Right cardiac atrium (tissue), 5 donors: ENCODE results near the gene RAB1A. TPM values are rescaled to one million over a fixed set of nuclear protein-coding genes. Genes with fewer than 3 reads are reported as not detected.

Source experiments
- ATAC-seq, 2 donors: fragments of 200-7000 bp; cut with Tn5 transposase; one replicate each; pipeline versions ENCODE4 v1.8.0 to v1.9.1; 2020; ENCODE audit warnings: moderate library complexity in 2 of 2, mild to moderate bottlenecking in 1 of 2
- DNase-seq, 3 donors: peaks; one replicate each; pipeline ENCODE4 v3.0.0-alpha.2; 2020
- H3K27ac ChIP-seq: one replicate; pipeline ENCODE4 v1.5.1; 2013; ENCODE audit warnings: mild to moderate bottlenecking, low read length, control low read depth, moderate library complexity
- H3K27me3 ChIP-seq: one replicate; pipeline ENCODE4 v1.6.1; 2013; ENCODE audit not compliant: control insufficient read depth, insufficient read depth
- H3K4me1 ChIP-seq: one replicate; pipeline ENCODE4 v1.6.1; 2013; ENCODE audit warnings: low read length; ENCODE audit not compliant: control insufficient read depth, insufficient read depth
- H3K4me3 ChIP-seq: one replicate; pipeline ENCODE4 v1.5.1; 2013; ENCODE audit warnings: low read length, control low read depth
- H3K9me3 ChIP-seq: one replicate; pipeline ENCODE4 v1.6.1; 2013; ENCODE audit warnings: low read length; ENCODE audit not compliant: control insufficient read depth
- WGBS: extraction: QIAGEN DNeasy Blood & Tissue Kit; methylation state at CpG from one replicate; pipeline ENCODE4 v1.1.7; 2013; 5-methylcytosine and 5-hydroxymethylcytosine counted together
- intact Hi-C, 4 donors: fragments of 100-400 bp; cut with DNase I; formaldehyde crosslinking; loops; one replicate each; pipeline versions ENCODE4 v1.11.0 to v1.14.0; 2022 to 2023
- polyA plus RNA-seq: library from polyadenylated mRNA; stranded (reverse); fragments of 200-250 nt; gene quantifications from one replicate; pipeline ENCODE4 v1.2.3, GENCODE V29; 2013
- total RNA-seq, 4 donors: library from RNA; stranded (reverse); fragmentation: NEBNext Ultra II Directional; extraction: Animal tissue kit (Norgen Biotek cat#: 25700); gene quantifications; one replicate each; pipeline ENCODE4 v1.2.1, GENCODE V29; 2021
- donor health status: healthy with polysubstance abuse.
- donor health status: DM: no; HTN: yes; CAD: no.
- donor health status: DM: no; HTN: no; CAD: no.
- donor health status: DM: no; HTN: yes; CAD: no; lungs with severe emphysema.
- donor health status: DM: yes; HTN: yes; CAD: no.

RAB1A gene
- total and polyA plus RNA-seq, 5 donors: 118 to 157 (median 137) TPM

- peaks cover 29% of the 10 kb centered on the region for H3K4me1 ChIP-seq
- no peak overlapping the region for H3K4me3 ChIP-seq
- intact Hi-C loops: loop anchor here in 2 of 4 donors (5.0 to 10.0 kb wide), 2 partner anchors 53 to 116 kb away; no protein-coding TSS in a partner anchor
- H3K27ac ChIP-seq: no peak overlapping the region
- H3K9me3 ChIP-seq: no peaks in the 10 kb centered on the region
- DNase-seq (peak in 1 of 3 donors; percentile 62), ATAC-seq (peak in 1 of 2 donors; percentile 2)
- no peaks in the 10 kb centered on the region for H3K27me3 ChIP-seq
- 68% methylated on average over 14 of the region's 14 CpGs for WGBS
Observed at GRCh38 chr2:65071499-65072180, 58.3 kb downstream of the RAB1A start.

- no peaks in the 10 kb centered on the region for H3K9me3 ChIP-seq
- peak in 1 of 3 donors; percentile 6 for DNase-seq
- WGBS: 81% methylated on average over 6 of the region's 6 CpGs
- H3K27me3 ChIP-seq: no peaks in the 10 kb centered on the region
- intact Hi-C loops: loop anchor here in 2 of 4 donors (5.0 to 10.0 kb wide), 2 partner anchors 54 to 116 kb away; no protein-coding TSS in a partner anchor
- peaks cover 26% of the 10 kb centered on the region for H3K4me1 ChIP-seq
- H3K27ac ChIP-seq: no peak overlapping the region
- ATAC-seq: no peak
- no peak overlapping the region for H3K4me3 ChIP-seq
Observed at GRCh38 chr2:65070856-65071255, 59.0 kb downstream of the RAB1A start.

GRCh38 chr2:65070172-65070830 lies 59.6 kb downstream of the RAB1A start:
- 53% methylated on average over 8 of the region's 8 CpGs for WGBS
- Histone ChIP-seq H3K9me3 (no peaks in the 10 kb centered on the region), H3K27me3 (no peaks in the 10 kb centered on the region), H3K27ac (peak overlapping the region; percentile 47), H3K4me1 (peaks cover 26% of the 10 kb centered on the region), H3K4me3 (no peak overlapping the region)
- intact Hi-C loops: loop anchor here in 2 of 4 donors (5.0 to 10.0 kb wide), 2 partner anchors 54 to 117 kb away; no protein-coding TSS in a partner anchor
- DNase-seq (peak in 1 of 3 donors; percentile 54), ATAC-seq (peak; percentile 38 to 66)

- no peaks in the 10 kb centered on the region for H3K9me3 ChIP-seq
- intact Hi-C loops: loop anchor here in 2 of 4 donors (5.0 to 10.0 kb wide), 2 partner anchors 95 to 103 kb away; no protein-coding TSS in a partner anchor
- H3K4me3 ChIP-seq: no peak overlapping the region
- no peak overlapping the region for H3K27ac ChIP-seq
- 86% methylated on average over 6 of the region's 6 CpGs for WGBS
- DNase-seq (peak in 1 of 3 donors; percentile 20), ATAC-seq (no peak)
- peaks cover 29% of the 10 kb centered on the region for H3K4me1 ChIP-seq
- no peaks in the 10 kb centered on the region for H3K27me3 ChIP-seq
Observed at GRCh38 chr2:65069439-65069824, 60.5 kb downstream of the RAB1A start.

GRCh38 chr2:65067806-65068553 lies 61.9 kb downstream of the RAB1A start:
- Histone ChIP-seq H3K4me3 (no peak overlapping the region), H3K27ac (no peak overlapping the region), H3K9me3 (no peaks in the 10 kb centered on the region), H3K27me3 (no peaks in the 10 kb centered on the region), H3K4me1 (peaks cover 35% of the 10 kb centered on the region)
- DNase-seq (peak in 1 of 3 donors; percentile 43), ATAC-seq (no peak)
- intact Hi-C loops: loop anchor here in 2 of 4 donors (5.0 to 10.0 kb wide), 2 partner anchors 97 to 104 kb away; no protein-coding TSS in a partner anchor
- 79% methylated on average over 14 of the region's 14 CpGs for WGBS

GRCh38 chr2:65064728-65065552 lies 65.0 kb downstream of the RAB1A start:
- DNase-seq (peak; percentile 85 to 89 (median 85)), ATAC-seq (peak; percentile 82 to 87)
- no peaks in the 10 kb centered on the region for H3K9me3 ChIP-seq
- no peak overlapping the region for H3K4me3 ChIP-seq
- no peaks in the 10 kb centered on the region for H3K27me3 ChIP-seq
- peaks cover 35% of the 10 kb centered on the region for H3K4me1 ChIP-seq
- intact Hi-C loops: loop anchor here in 2 of 4 donors (5.0 to 10.0 kb wide), 2 partner anchors 100 to 107 kb away; no protein-coding TSS in a partner anchor
- WGBS: 30% methylated on average over 14 of the region's 14 CpGs
- H3K27ac ChIP-seq: peak overlapping the region; percentile 78

GRCh38 chr2:65062843-65063825 lies 66.8 kb downstream of the RAB1A start:
- intact Hi-C loops: loop anchor here in 1 of 4 donors (10.0 kb wide), 1 partner anchor 102 kb away; no protein-coding TSS in a partner anchor
- no peaks in the 10 kb centered on the region for H3K27me3 ChIP-seq
- no peak for ATAC-seq
- no peaks in the 10 kb centered on the region for H3K9me3 ChIP-seq
- H3K4me1 ChIP-seq: peaks cover 28% of the 10 kb centered on the region
- H3K4me3 ChIP-seq: no peak overlapping the region
- no peak for DNase-seq
- H3K27ac ChIP-seq: no peak overlapping the region
- 43% methylated on average over 13 of the region's 13 CpGs for WGBS

- Histone ChIP-seq H3K27me3 (no peaks in the 10 kb centered on the region), H3K9me3 (no peaks in the 10 kb centered on the region), H3K27ac (no peak overlapping the region), H3K4me3 (no peak overlapping the region), H3K4me1 (peaks cover 23% of the 10 kb centered on the region)
- intact Hi-C loops: loop anchor here in 1 of 4 donors (10.0 kb wide), 1 partner anchor 103 kb away; no protein-coding TSS in a partner anchor
- no peak for ATAC-seq
- DNase-seq: no peak
- 98% methylated on average over 8 of the region's 8 CpGs for WGBS
Observed at GRCh38 chr2:65061910-65062339, 68.0 kb downstream of the RAB1A start.

- intact Hi-C loops: loop anchor here in 1 of 4 donors (10.0 kb wide), 1 partner anchor 103 kb away; no protein-coding TSS in a partner anchor
- WGBS: 71% methylated on average over 7 of the region's 7 CpGs
- DNase-seq: no peak
- H3K9me3 ChIP-seq: no peaks in the 10 kb centered on the region
- H3K4me1 ChIP-seq: peaks cover 23% of the 10 kb centered on the region
- H3K4me3 ChIP-seq: no peak overlapping the region
- ATAC-seq: no peak
- no peak overlapping the region for H3K27ac ChIP-seq
- H3K27me3 ChIP-seq: no peaks in the 10 kb centered on the region
Observed at GRCh38 chr2:65061146-65061909, 68.6 kb downstream of the RAB1A start.
